GM12864 (cell line): ENCODE measurements around the gene MAMDC4.
A peak's percentile ranks its signal among the peaks of the same experiment; 100 is the strongest.

Experiments
- DNase-seq: peaks from one replicate; pipeline ENCODE4 v3.0.0-alpha.2; 2011; ENCODE audit warnings: low read depth
- H3K4me3 ChIP-seq: 2 replicates; pipeline ENCODE4 v1.5.1; 2011; ENCODE audit warnings: mild to moderate bottlenecking, low read depth, low read length, control low read depth
- CTCF ChIP-seq: IDR thresholded peaks from 2 replicates; pipeline ENCODE4 v1.5.1; 2011; ENCODE audit warnings: low read depth, mild to moderate bottlenecking, moderate library complexity, low read length, control low read depth, inconsistent platforms; ENCODE audit errors: missing control alignments

The MAMDC4 gene

GRCh38 chr9:136847088-136847825, 4.9 kb upstream of the MAMDC4 start:
- H3K4me3 ChIP-seq = peak overlapping the region; percentile 67
- DNase-seq = no peak
- no peak for TF ChIP-seq CTCF

GRCh38 chr9:136847826-136848392, 4.2 kb upstream of the MAMDC4 start:
- H3K4me3 ChIP-seq = peak overlapping the region; percentile 67
- peak; percentile 29 for DNase-seq
- TF ChIP-seq CTCF = no peak

GRCh38 chr9:136848393-136849037, 3.6 kb upstream of the MAMDC4 start:
- no peak for DNase-seq

GRCh38 chr9:136849038-136849959, 2.8 kb upstream of the MAMDC4 start, which contains the start of gene PHPT1:
PHPT1 (plus strand) TSS chr9:136849409; CDS start chr9:136849431, 22 bp downstream.
- peak within 1 kb of the TSS; percentile 67 for H3K4me3 ChIP-seq
- TF ChIP-seq CTCF = no peak
- peak; percentile 96 for DNase-seq

More at GRCh38 chr9:136848393-136849037, 3.6 kb upstream of the MAMDC4 start:
- peak overlapping the region; percentile 67 for H3K4me3 ChIP-seq
- no peak for TF ChIP-seq CTCF

GRCh38 chr9:136849960-136850865, 1.9 kb upstream of the MAMDC4 start:
- no peak for DNase-seq
- peak overlapping the region; percentile 67 for H3K4me3 ChIP-seq
- no peak for TF ChIP-seq CTCF
